Glutamatergic neuron (in vitro differentiated cells): ENCODE data around the gene RIPPLY3. TPM values are rescaled to one million over a fixed set of nuclear protein-coding genes. Genes with fewer than 3 reads are reported as not detected.

Experiments
- DNase-seq: peaks from one replicate; pipeline ENCODE4 v3.0.0; 2022
- H3K27ac Mint-ChIP-seq: one replicate; pipeline ENCODE4 v1.8.0; 2020; ENCODE audit warnings: mild to moderate bottlenecking, mixed read lengths, inconsistent platforms; ENCODE audit not compliant: unreplicated experiment
- H3K27me3 Mint-ChIP-seq: one replicate; pipeline ENCODE4 v1.8.0; 2020; ENCODE audit warnings: mild to moderate bottlenecking, moderate library complexity, mixed read lengths, inconsistent platforms; ENCODE audit not compliant: unreplicated experiment
- H3K36me3 Mint-ChIP-seq: one replicate; pipeline ENCODE4 v1.8.0; 2020; ENCODE audit warnings: mild to moderate bottlenecking, mixed read lengths, inconsistent platforms; ENCODE audit not compliant: unreplicated experiment
- H3K4me1 Mint-ChIP-seq: one replicate; pipeline ENCODE4 v1.8.0; 2020; ENCODE audit warnings: mild to moderate bottlenecking, low read depth, mixed read lengths, inconsistent platforms; ENCODE audit not compliant: unreplicated experiment
- H3K4me3 Mint-ChIP-seq: one replicate; pipeline ENCODE4 v1.8.0; 2020; ENCODE audit warnings: mild to moderate bottlenecking, mixed read lengths, inconsistent platforms; ENCODE audit not compliant: unreplicated experiment
- H3K9me3 Mint-ChIP-seq: one replicate; pipeline ENCODE4 v1.8.0; 2020; ENCODE audit warnings: mild to moderate bottlenecking, moderate library complexity, mixed read lengths, inconsistent platforms; ENCODE audit not compliant: unreplicated experiment
- total RNA-seq: library from RNA; stranded (reverse); fragmentation: NEBNext Ultra II Directional; extraction: Animal tissue kit (Norgen Biotek cat#: 25700); gene quantifications from one replicate; pipeline ENCODE4 v1.2.1, GENCODE V29; 2021; ENCODE audit not compliant: unreplicated experiment
- TF ChIP-seq, protein P1 (sequence below): fragments of 200-600 bp; sonication (generic); IDR thresholded peaks from one replicate; pipeline ENCODE4 v1.5.0; 2021; ENCODE audit not compliant: partially characterized antibody, unreplicated experiment

Gene RIPPLY3
- total RNA-seq, 1 donor from 2014 or later, result not detected

GRCh38 chr21:37062593-37062935 is 56.1 kb downstream of the RIPPLY3 start:
- Mint-ChIP-seq H3K4me3 (no peak overlapping the region), H3K4me1 (peaks cover 28% of the 10 kb centered on the region), H3K36me3 (peaks cover 4% of the 10 kb centered on the region), H3K9me3 (peaks cover 9% of the 10 kb centered on the region), H3K27ac (no peak overlapping the region), H3K27me3 (peaks cover 3% of the 10 kb centered on the region)
- TF ChIP-seq, protein P1, sequence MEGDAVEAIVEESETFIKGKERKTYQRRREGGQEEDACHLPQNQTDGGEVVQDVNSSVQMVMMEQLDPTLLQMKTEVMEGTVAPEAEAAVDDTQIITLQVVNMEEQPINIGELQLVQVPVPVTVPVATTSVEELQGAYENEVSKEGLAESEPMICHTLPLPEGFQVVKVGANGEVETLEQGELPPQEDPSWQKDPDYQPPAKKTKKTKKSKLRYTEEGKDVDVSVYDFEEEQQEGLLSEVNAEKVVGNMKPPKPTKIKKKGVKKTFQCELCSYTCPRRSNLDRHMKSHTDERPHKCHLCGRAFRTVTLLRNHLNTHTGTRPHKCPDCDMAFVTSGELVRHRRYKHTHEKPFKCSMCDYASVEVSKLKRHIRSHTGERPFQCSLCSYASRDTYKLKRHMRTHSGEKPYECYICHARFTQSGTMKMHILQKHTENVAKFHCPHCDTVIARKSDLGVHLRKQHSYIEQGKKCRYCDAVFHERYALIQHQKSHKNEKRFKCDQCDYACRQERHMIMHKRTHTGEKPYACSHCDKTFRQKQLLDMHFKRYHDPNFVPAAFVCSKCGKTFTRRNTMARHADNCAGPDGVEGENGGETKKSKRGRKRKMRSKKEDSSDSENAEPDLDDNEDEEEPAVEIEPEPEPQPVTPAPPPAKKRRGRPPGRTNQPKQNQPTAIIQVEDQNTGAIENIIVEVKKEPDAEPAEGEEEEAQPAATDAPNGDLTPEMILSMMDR, result no peak
- DNase-seq, result no peak

GRCh38 chr21:37063433-37063832 is 56.9 kb downstream of the RIPPLY3 start:
- Mint-ChIP-seq H3K4me3 (no peak overlapping the region), H3K27ac (no peak overlapping the region), H3K27me3 (peaks cover 3% of the 10 kb centered on the region), H3K4me1 (peaks cover 28% of the 10 kb centered on the region), H3K36me3 (peaks cover 6% of the 10 kb centered on the region), H3K9me3 (peaks cover 9% of the 10 kb centered on the region)
- DNase-seq, result no peak
- TF ChIP-seq, protein P1, result no peak

- H3K27ac Mint-ChIP-seq, result no peak overlapping the region
- H3K4me1 Mint-ChIP-seq, result peaks cover 19% of the 10 kb centered on the region
- H3K27me3 Mint-ChIP-seq, result peaks cover 3% of the 10 kb centered on the region
- TF ChIP-seq, protein P1, result no peak
- H3K4me3 Mint-ChIP-seq, result no peak overlapping the region
- peaks cover 9% of the 10 kb centered on the region for H3K9me3 Mint-ChIP-seq
- DNase-seq, result no peak
- peaks cover 4% of the 10 kb centered on the region for H3K36me3 Mint-ChIP-seq
These were observed 58.3 kb downstream of the RIPPLY3 start for GRCh38 chr21:37064841-37065240.

GRCh38 chr21:37065561-37066177 is 59.2 kb downstream of the RIPPLY3 start:
- Mint-ChIP-seq H3K27ac (no peak overlapping the region), H3K27me3 (no peaks in the 10 kb centered on the region), H3K4me3 (no peak overlapping the region), H3K4me1 (peaks cover 14% of the 10 kb centered on the region), H3K9me3 (peaks cover 4% of the 10 kb centered on the region), H3K36me3 (peaks cover 4% of the 10 kb centered on the region)
- TF ChIP-seq, protein P1, result no peak
- DNase-seq, result no peak

Other genes with a start within 250 kb of the RIPPLY3 start
- gene HLCS, start 40.0 kb upstream of the RIPPLY3 start, total RNA-seq, result 15.9 TPM
- gene PIGP, start 66.4 kb downstream of the RIPPLY3 start, total RNA-seq, result 17.6 TPM
- 235 TPM for gene TTC3, start 66.6 kb downstream of the RIPPLY3 start, total RNA-seq